ENCODE measurements around the gene ADAM30.
A peak's percentile ranks its signal among the peaks of the same experiment; 100 is the strongest.

The ADAM30 gene

GRCh38 chr1:119873135-119874015, 22.9 kb downstream of the ADAM30 start:
- CTCF ChIA-PET = interaction anchor here (0.9 kb wide), 2 partner anchors 11 to 14 kb away, joined by 3 read pairs; no protein-coding TSS in a partner anchor

GRCh38 chr1:119871881-119872280, 24.4 kb downstream of the ADAM30 start:
- no peak for DNase-seq (ENCODE audit: extremely low spot score)
- ChIA-PET CTCF (interaction anchor here (0.8 to 1.6 kb wide), 6 partner anchors 12 to 304 kb away, joined by 3 to 6 read pairs (median 3); partner anchors contain the start of gene SEC22B), POLR2A (no interaction called here)
- no peak for TF ChIP-seq CTCF (IDR thresholded peaks at IDR 0.05; ENCODE audit: control extremely low read depth, extremely low read depth, low read depth, missing control alignments)

More at GRCh38 chr1:119873135-119874015, 22.9 kb downstream of the ADAM30 start:
- no peak for DNase-seq (ENCODE audit: extremely low spot score)
- no peak for TF ChIP-seq CTCF (IDR thresholded peaks at IDR 0.05; ENCODE audit: control extremely low read depth, extremely low read depth, low read depth, missing control alignments)
- POLR2A ChIA-PET = no interaction called here

GRCh38 chr1:119870917-119871596, 25.3 kb downstream of the ADAM30 start:
- CTCF ChIA-PET = interaction anchor here (0.8 to 2.7 kb wide), 12 partner anchors 11 to 76 kb away, joined by 3 to 18 read pairs (median 4); no protein-coding TSS in a partner anchor
- DNase-seq (ENCODE audit: extremely low spot score) = peak; percentile 58
- POLR2A ChIA-PET = no interaction called here
- TF ChIP-seq CTCF (IDR thresholded peaks at IDR 0.05; ENCODE audit: control extremely low read depth, extremely low read depth, low read depth, missing control alignments) = peak; percentile 83

- ChIA-PET CTCF (interaction anchor here (0.8 to 3.0 kb wide), 14 partner anchors 9 to 196 kb away, joined by 3 to 18 read pairs (median 4); no protein-coding TSS in a partner anchor), POLR2A (no interaction called here)
- DNase-seq (ENCODE audit: extremely low spot score) = no peak
- no peak for TF ChIP-seq CTCF (IDR thresholded peaks at IDR 0.05; ENCODE audit: control extremely low read depth, extremely low read depth, low read depth, missing control alignments)
Measured at GRCh38 chr1:119869995-119870394, 26.3 kb downstream of the ADAM30 start.

GRCh38 chr1:119868176-119868575, 28.1 kb downstream of the ADAM30 start:
- no peak for DNase-seq (ENCODE audit: extremely low spot score)
- ChIA-PET POLR2A (no interaction called here), CTCF (interaction anchor here (1.3 to 3.0 kb wide), 4 partner anchors 8 to 28 kb away, joined by 3 to 18 read pairs (median 6); no protein-coding TSS in a partner anchor)
- TF ChIP-seq CTCF (IDR thresholded peaks at IDR 0.05; ENCODE audit: control extremely low read depth, extremely low read depth, low read depth, missing control alignments) = no peak

DNA sequence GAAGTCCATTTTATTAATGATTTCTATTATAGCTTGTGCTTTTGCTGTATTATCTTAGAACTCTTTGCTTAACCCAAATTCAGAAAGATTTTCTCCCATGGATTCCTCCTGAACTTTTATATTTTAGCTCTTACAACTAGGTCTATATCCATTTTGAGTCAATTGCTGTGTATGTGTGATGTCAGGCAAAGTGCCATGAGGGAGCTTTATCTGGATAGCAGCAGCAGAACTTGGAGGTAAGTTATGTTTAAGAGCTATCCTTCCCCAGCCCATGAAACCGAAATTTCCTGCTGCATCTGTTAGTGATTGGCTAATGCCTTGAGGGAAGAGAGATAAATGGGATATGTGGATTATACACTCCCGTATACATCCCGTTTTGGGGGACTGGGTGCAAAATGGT, 29.9 kb downstream of the ADAM30 start:
- TF ChIP-seq CTCF (IDR thresholded peaks at IDR 0.05; ENCODE audit: control extremely low read depth, extremely low read depth, low read depth, missing control alignments) = no peak
- ChIA-PET POLR2A (no interaction called here), CTCF (interaction anchor here (1.4 to 2.0 kb wide), 3 partner anchors 9 to 57 kb away, joined by 3 to 6 read pairs (median 4); no protein-coding TSS in a partner anchor)
- DNase-seq (ENCODE audit: extremely low spot score) = no peak

Data from GM10248 (cell line).